GM19328 (cell line): Measurements from ENCODE around the gene PPIE.

Experiments
- ATAC-seq: cut with Tn5 transposase; IDR thresholded peaks from one replicate; pipeline ENCODE4 v1.9.1; 2021; ENCODE audit warnings: mild to moderate bottlenecking, moderate library complexity; ENCODE audit not compliant: unreplicated experiment

The PPIE gene

DNA sequence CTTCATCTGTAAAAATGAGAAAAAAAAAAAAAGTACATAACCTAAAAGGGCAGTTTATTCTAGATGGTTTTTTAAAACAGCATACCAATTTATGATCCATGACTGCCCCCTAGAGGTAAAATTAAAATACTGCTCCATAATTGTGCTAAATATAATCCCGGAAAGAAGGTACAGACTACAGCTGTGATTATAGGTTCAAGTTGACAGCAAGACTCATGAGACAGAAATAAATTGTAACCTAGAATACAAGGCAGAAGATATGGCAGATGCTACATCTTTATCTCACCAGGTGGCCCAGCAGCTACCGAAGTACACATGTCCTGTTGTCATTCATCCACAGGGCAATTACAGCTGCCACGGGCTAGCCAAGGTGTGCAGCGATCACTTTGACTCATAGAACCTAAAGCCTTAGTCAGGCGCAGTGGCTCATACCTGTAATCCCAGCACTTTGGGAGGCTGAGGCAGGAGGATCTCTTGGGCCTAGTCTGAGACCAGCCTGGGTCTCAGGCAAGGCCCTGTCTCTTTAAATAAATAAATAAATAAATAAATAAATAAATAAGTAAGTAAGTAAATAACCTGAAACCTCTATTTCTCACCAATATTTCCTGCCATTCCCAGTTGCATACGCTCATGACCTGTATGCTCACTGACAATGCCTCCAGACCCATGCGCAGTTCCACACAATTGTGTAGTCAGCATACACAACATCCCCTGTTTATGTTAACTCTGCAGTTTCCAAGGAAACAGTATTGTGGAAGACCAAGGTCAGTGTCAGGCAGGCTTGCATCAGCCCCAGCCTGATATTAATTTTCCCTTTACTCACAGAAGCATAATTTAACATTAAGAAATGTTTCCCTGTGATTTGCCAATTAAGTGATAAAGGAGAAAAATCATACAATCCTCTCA, 18.3 kb upstream of the PPIE start:
- no peak for ATAC-seq

DNA sequence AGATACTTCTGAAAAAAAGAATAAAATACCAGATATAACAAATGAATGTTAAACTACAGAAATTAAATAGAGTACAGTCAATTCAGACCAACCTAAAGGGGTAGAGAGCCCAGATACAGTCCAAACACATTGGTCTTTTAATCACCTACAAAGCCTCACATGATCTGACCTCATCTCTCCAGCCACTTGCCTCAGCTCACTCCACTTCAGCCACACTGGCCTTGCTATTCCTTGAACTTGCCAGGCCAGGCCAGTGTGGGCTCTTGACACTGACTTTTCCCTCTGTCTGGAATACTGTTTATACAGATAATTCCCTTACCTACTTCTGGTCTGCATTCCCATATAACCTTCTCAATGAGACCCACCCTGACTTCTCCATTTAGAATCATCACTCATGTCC, 17.0 kb upstream of the PPIE start:
- ATAC-seq, result no peak

DNA sequence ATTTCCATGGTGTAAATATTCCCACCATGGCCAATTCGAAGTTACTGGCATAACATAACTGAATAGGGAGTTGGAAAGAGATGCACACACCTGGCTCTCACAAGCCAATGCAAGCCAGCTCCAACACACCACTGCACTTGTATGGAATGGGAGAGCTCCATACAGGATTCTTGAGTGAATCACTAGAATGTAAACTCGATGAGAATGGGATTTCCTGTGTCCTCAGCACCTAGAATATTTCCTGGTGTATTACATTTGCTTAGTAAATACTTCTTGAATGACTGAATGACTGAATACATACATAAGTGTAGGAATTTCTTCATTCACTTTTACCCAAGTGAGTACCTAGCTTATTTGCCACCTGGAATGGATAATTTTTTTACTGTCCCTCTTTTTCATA, 16.2 kb upstream of the PPIE start:
- no peak for ATAC-seq

DNA sequence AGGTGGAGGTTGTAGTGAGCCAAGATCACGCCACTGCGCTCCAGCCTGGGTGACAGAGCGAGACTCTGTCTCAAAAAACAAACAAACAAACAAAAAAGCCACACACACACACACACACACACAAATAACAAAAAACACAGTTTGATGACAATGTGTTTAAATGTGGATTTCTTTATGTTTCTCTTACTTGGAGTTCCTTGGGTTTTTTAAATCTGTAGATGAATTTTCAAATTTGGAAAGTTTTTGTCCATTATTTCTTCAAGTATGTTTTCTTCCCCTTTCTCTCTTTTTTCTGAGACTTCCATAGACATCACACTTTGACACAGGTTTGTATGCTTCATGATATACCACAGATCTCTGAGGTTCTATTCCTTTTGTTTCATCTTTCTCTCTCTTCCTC, 12.1 kb upstream of the PPIE start:
- no peak for ATAC-seq

DNA sequence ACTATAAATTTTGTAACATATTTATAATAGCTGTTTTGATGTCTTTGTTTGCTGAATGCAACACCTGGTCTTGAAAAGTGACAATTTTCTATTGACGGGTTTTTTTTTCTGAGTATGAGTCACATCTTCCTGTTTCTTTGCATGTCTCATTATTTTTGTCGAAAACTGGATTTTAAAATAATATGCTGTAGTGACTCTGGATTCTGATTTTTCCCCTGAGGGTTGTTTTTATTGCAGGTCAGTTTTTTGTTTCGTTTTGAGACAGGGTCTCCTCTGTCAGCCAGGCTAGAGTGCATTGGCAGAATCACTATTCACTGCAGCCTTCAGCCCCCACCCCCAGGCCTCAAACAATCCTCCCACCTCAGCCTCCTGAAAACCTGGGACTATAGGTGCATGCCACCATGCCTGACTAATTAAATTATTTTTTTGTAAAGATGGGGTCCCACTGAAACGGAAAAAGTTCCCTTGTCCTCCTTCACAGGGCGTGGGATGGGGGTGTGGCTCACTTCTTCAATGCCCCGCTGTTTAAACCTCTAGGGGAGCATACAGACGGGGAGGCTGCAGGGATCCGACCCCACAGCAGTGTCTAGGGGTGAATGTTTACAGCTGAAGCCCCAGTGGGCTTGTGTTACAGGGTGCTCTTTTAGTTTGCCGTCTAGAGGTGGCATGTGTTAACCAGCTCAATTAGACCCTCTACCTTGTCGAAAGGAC, 11.3 kb upstream of the PPIE start:
- ATAC-seq, result no peak

DNA sequence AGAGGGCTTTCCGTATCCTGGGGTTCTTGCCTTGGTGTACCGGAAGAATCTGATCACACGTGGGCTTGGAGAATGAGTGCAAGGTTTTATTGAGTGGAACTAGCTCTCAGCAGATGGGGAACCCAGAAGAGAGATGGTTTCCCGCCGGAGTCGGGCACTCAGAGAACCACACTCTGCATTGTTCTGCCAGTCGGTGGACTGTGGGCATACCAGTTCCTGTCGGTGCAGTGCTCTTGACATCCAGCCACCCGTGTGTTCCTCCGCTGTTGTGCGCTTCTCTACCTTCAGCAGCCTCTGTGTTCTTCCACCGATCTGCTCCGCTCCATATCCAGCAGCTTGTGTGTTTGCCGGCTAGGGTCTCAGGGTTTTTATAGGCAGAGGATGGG, 10.8 kb upstream of the PPIE start:
- no peak for ATAC-seq

DNA sequence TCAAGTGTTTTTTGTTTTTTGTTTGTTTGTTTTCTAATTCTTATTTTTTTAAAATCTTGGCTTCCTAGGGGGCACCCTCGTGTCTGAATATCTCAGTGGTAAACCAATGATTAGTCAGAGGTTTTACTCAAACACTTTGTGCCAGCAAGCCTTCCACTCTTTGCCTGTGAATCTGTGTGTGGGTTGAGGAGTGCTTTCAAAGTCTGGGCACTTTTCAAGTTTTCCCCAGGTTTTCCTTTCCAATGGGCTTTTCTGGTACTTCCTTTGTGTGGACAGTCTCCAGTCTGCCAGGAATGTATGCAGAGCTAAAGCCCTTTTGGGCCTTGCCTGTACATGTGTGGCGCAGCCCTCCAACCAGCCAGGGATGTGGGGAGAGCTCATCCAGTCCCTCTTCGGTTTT, 9.7 kb upstream of the PPIE start:
- no peak for ATAC-seq

DNA sequence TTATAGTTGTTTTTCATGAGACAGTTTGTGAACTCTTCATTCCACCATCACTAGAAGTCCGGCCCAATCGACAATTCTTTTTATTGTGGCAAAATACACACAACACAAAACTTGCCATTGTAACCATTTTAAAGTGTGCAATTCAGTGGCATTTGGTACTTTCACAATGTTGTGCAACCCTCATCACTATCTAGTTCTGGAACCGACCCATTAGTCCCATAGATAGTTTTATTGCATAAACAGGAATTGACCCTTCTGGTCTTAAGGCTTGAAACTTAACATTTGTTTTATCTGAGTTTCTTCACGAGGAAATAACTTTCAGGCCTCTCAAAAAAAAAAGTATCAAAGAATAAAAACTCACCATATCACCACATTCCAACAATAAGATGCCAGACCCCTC, 8.8 kb upstream of the PPIE start:
- no peak for ATAC-seq

DNA sequence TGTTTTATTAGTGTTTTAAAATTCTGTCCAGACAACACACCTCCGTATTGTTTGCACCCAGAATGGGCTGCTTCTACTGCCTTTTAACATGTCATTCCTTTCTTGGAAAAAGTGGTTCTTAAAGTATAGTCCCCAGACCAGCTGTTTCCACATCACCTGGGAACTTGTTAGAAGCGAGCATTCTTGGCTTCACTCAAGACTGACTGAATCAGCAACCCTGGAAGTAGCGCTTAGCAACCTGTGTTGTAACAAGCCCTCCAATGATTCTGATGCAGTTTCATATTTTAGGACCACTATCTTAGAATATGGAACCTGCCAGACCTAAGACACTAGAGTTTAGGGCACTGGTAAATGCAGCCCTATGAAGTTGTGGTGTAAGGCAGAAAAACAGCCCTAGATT, 6.0 kb upstream of the PPIE start:
- ATAC-seq, result no peak

DNA sequence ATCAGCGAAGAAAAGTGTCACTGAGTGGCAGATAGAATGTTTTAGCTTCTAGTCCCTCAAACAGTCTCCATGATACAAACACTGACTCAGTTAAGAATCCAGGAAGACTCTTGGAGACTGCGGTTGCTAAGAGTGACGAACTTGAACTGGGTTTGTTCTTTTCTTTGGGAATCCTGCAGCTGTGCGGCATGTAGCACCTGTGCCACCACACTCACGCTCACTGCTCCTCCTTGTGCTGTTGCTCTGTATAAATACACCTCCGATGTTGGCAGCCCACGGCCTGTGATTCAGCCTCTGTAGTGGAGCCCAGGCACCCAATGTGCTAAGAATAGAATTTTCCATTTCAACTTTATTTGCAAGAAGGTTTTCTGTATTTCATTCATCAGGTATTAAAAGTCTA, 5.5 kb upstream of the PPIE start:
- no peak for ATAC-seq

DNA sequence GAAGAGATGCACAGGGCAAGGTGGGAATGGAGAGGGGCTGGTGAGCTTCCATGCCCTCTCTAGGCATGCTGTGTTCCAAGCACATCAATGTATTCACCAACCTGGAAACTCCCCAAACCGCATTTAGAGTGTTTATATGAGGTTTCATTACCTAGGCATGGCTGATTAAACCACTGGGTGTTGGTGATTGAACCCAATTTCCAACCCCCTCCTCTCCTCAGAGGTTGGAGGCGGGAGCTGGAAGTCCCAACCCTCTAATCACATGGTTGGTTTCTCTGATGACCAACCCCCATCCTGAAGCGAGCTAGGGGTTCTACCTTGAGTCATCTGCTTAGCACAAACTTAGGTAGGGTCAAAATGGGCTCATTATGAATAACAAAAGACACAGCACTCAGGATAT, 3.0 kb upstream of the PPIE start:
- ATAC-seq, result no peak

DNA sequence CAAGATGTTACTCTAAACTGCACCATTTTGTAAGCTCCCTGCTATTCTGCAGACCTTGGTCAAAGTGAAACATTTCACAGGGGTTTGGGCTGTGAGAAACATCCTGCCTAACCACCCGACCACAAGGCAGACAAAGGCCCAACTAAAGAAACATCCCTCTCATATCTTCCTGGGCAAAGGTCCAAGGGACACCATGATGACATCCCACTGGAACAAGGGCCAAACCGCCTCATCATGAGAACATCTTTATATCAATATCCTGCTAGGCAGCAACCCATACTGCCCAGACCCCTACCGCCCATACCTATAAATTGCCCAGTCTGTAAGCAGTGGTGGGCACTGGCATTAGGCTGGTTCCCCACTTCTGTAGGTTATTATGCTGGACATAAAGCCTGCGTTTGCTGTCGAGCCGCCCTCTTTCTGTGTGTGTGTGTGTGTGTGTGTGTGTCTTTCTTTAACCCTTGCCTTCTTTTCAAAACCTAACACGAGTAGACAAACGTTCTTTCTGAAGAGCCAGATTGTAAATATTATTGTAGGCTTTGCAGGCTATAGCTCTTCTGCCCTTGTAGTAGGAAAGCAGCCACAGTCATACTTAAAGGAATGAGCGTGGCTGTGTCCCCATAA, 1.0 kb upstream of the PPIE start:
- ATAC-seq, result no peak

DNA sequence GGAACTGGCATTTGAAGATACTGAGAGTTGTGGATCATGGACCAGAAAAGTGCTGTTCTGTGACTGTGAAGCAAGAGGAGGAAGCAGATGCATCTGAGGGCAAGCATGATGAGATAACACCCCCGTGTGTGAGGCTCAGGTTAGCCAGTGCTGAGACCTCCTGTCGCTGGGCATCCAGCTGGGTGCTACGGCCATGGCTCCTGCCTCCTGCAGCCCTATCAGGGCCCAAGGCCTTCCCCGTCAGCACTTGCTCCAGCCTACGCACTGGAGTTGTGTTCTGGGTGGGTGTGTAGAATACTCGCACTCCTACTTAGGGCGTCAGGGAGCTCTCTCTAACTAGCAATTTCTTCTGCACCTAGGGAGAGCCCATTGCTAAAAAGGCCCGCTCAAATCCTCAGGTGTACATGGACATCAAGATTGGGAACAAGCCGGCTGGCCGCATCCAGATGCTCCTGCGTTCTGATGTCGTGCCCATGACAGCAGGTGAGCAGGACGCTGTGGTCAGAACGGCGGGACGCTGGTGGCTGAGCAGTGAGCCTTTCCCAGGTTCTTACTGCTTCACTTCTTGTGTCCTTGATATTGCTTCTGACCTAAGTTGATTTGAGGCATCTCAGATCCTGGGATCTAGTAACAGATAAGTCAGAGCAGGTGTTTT, 6.5 kb downstream of the PPIE start:
- no peak for ATAC-seq

DNA sequence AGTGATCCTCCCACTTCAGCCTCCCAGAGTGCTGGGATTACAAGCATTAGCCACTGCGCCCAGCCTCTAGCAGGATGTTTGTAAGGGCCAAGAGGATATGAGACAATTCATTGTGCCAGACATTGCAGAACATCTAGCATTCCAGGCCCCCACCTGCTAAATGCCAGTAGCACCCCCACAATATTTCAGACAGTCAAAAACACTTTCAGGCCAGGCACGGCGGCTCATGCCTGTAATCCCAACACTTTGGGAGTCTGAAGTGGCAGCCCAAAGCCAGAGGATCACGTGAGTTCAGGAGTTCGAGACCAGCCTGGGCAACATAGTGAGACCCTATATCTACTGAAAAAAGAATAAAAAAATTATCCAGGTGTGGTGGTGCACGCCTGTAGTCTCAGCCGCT, 12.9 kb downstream of the PPIE start:
- ATAC-seq, result no peak

DNA sequence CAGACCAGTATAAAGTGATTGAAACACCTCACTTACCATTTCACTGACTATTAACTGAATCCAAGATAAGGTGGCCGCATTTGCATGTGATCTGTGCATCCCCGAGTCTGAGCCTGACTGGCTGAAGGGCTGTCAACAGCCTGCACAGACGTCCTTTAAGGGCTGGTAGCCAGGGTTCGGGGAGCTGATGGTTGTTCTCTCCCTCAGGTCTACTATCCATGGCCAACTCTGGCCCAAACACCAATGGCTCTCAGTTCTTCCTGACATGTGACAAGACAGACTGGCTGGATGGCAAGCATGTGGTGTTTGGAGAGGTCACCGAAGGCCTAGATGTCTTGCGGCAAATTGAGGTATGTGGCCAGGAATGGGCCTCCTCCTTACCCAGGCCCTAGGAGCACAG, 14.0 kb downstream of the PPIE start:
- no peak for ATAC-seq

DNA sequence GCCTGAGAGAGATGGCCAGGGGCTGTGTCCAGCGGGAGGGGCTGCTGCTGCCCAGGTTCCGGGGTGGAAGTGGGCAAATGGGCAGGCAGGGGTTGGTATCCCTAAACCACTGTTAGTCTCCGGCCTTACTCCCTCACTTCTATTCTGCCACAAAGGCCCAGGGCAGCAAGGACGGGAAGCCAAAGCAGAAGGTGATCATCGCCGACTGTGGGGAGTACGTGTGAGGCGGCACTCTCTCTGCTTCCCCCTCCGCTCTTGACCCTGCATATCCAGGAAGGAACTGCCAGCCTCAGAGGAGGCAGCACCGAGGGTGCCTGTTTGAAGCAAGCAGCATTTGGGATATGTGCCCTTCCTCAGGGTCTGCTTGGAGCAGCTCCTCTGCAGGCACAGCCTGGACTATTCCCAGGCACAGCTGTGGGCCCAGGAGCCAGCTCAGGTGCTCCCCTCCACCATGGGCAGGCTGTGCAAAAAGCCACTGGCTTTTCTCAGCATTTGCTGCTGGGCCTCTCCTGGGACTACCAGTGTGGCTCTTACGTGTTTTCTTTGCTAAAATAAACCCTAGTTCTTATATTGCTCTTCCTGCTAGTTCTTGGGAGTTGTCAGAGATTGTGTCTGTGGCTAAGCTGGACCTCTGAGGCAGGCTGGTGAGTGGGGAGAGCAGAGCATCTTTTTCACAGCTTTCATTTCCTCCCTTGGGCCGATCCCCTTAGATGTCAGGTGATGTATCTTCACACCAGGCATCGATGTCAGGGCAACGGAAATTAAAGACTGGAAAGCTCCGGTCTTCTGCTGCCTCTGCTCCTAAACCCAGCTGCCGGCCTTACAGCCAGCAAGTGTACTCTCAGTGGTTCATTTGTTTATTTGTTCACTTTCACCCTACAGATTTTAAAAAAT, 14.7 kb downstream of the PPIE start:
- ATAC-seq, result no peak

DNA sequence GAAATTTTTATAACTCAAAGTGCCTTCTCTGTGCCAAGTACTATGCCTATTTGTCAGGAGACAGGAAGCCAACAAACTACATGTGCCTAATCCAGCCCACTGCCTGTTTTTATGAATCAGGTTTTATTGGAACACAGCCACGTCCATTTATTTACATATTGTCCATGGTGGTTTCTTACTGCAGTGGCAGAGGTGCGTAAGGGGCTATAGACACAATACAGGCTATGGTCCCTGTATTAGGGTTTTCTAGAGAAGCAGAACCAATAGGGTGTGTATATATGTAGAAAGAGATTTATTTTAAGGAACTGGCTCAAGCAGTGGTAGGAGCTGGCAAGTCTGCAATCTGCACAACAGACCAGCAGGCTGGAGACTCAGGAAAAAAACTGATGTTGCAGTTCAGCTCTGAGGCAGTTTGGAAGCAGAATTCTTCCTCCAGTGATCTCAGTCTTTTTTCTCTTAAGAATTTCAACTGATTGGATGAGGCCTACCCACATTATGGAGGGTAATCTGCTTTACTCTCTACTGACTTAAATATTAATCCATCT, 15.4 kb downstream of the PPIE start:
- no peak for ATAC-seq

DNA sequence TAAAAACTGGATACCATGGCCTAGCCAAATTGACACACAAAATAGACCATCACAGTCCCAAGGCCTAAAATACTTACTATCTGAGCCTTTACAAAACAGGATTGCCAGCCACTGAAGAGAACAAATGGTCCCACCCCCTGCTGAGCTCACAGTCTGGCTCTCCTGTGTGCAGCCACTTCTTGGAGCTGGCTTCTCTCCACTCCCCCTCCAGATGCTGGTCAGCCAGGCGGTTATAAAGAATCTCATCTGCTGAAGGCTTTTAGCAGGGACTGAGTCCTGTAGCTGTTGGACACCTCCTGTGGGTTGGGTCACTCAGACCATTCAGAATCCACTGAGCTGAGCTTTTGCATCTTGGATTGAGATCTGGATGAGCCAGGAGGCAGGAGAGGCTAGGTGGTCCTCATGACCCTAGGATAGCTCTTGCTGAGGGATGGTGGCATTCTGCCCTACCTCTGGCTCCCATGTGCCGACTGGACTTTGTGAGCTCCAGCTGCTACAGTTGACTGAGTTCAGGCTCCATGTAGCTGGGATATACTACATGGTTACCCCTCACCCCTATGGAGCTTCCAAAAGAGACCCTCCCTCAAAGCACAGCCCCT, 16.3 kb downstream of the PPIE start:
- ATAC-seq, result no peak

DNA sequence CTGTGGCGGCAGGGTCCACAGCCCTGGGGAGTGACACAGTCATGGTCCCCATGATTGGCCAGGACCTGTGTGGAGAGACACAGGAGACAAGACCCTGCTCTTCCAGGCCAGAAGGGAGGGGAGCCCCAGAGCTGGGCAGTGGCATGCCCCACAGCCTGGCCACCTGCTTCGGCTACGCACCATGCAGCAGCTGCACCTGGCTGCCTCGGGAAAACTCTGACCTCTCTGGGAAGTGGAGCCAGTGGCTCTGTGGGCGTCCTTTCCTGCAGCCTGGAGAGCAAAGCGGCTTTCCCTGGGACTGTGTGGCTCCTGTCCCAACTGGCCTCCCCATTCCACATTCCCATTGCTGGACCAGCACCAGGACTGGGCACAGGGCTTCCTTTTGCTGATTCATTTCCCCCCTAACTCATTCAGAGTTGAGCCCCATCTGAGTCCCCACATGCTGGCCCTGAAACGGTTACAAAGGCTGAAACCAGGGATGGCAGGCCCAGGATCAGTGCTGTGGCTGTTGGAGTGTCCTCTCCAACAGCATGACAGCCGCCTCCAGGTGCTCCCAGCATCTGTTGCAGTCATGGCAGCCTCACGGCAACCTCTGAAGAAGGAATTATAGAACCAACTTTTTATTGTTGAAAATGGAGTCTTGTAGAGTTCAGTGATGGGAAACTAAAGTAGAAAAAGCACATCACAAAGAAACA, 17.4 kb downstream of the PPIE start:
- ATAC-seq, result no peak
